ENCODE measurements around the gene SLC6A5.

The SLC6A5 gene

DNA sequence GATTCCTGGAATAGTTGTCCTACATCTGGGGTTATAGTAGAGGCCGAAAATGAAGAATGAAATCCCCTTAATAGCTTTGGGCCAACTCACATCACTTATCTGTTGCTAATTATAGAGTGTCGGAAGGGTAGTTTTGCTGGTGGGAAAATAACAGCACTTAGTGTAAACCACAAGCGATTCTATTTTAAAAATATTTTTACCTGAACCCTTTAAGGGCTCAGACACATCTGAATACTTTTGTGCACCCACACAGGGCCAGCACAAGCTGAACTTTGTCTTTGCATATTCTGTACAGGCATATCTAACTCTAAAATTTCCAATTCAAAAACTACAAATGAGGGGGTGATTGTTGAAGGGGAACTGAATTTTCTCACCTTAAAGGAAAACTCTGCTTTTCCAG, 27.6 kb downstream of the SLC6A5 start:
- no peak for TF ChIP-seq CTCF (IDR thresholded peaks at IDR 0.05; ENCODE audit: insufficient read depth, low read length, missing control alignments)
- POLR2A ChIA-PET: no interaction called here
- DNase-seq (ENCODE audit: low read depth, low spot score): no peak
- no peak overlapping the region for H3K4me3 ChIP-seq (ENCODE audit: low read depth, low read length)
- CTCF ChIA-PET: interaction anchor here (0.6 kb wide), 1 partner anchor 240 kb away, joined by 3 read pairs; no protein-coding TSS in a partner anchor

DNA sequence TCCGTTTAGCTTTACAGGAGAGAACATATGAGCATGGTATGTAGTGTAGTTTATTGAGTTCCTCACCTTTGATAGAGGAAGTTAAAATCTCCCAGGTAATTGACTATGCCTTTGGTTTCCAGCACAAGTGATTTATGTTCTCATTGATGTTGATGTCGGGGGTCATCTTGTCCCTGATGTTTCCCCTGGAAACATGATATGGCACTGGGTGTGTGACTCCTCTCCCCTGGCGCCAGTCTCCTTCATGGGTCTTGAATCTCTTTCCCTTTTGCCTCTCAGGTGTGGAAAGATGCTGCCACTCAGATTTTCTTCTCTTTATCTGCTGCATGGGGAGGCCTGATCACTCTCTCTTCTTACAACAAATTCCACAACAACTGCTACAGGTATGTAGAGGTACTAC, 28.3 kb downstream of the SLC6A5 start:
- ChIA-PET CTCF (no interaction called here), POLR2A (no interaction called here)
- no peak for TF ChIP-seq CTCF (IDR thresholded peaks at IDR 0.05; ENCODE audit: insufficient read depth, low read length, missing control alignments)
- DNase-seq (ENCODE audit: low read depth, low spot score): no peak
- no peak overlapping the region for H3K4me3 ChIP-seq (ENCODE audit: low read depth, low read length)

DNA sequence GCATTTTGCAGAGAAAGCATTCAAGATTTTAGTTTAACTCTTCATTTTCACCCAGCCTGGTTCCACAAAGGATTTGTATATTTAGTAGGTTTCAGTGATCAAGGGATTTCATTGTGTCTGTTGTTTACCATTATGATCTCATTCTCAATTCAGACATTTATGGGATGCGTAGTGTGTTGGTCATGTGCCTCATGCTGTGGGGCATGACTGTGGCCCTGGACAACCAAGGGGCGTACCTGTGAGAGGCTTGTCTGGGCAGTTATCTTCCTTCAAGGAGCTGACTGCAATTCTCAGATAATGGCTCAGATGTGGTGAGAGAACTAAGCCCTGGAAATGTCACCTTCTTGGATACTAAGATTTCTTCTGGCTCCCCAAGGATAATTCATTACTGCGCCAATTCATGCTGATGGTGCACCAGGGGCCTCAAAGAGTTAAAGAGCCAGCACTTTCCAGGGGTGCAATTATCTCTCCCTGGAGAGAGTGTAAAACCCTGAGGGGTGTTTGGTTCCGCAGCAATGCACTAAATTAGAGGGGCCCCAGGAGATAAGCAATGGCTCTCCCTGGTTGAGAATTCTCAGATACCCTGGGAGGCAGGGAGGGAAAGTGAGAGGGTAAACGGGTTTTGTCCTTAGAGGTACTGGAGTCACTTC, 32.2 kb downstream of the SLC6A5 start:
- POLR2A ChIA-PET: no interaction called here
- no peak for TF ChIP-seq CTCF (IDR thresholded peaks at IDR 0.05; ENCODE audit: insufficient read depth, low read length, missing control alignments)
- CTCF ChIA-PET: interaction anchor here (1.4 kb wide), 1 partner anchor 21 kb away, joined by 3 read pairs; no protein-coding TSS in a partner anchor
- no peak overlapping the region for H3K4me3 ChIP-seq (ENCODE audit: low read depth, low read length)
- DNase-seq (ENCODE audit: low read depth, low spot score): no peak

GRCh38 chr11:20632169-20632532, 32.7 kb downstream of the SLC6A5 start:
- no peak for TF ChIP-seq CTCF (IDR thresholded peaks at IDR 0.05; ENCODE audit: insufficient read depth, low read length, missing control alignments)
- no peak overlapping the region for H3K4me3 ChIP-seq (ENCODE audit: low read depth, low read length)
- DNase-seq (ENCODE audit: low read depth, low spot score): no peak
- ChIA-PET CTCF (interaction anchor here (1.4 kb wide), 1 partner anchor 22 kb away, joined by 3 read pairs; no protein-coding TSS in a partner anchor), POLR2A (no interaction called here)

DNA sequence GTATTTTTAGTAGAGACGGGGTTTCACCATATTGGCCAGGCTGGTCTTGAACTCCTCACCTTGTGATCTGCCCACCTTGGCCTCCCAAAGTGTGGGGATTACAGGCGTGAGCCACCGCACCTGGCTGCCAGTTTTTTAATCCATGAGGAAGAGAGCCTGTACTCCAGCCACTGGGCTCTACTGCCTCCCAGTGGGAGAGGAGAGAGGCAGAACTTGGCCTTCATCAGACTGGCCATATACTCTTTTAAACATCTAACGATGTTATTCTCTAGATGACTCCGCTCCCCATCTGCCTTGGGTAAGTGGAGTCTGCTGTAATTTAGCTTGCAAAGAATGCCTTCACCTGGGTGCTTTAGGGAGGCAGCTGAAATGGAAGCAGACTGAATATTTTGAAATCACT, 34.6 kb downstream of the SLC6A5 start:
- ChIA-PET CTCF (no interaction called here), POLR2A (no interaction called here)
- no peak for TF ChIP-seq CTCF (IDR thresholded peaks at IDR 0.05; ENCODE audit: insufficient read depth, low read length, missing control alignments)
- DNase-seq (ENCODE audit: low read depth, low spot score): no peak
- H3K4me3 ChIP-seq (ENCODE audit: low read depth, low read length): no peak overlapping the region

- ChIA-PET CTCF (no interaction called here), POLR2A (no interaction called here)
- no peak for TF ChIP-seq CTCF (IDR thresholded peaks at IDR 0.05; ENCODE audit: insufficient read depth, low read length, missing control alignments)
- H3K4me3 ChIP-seq (ENCODE audit: low read depth, low read length): no peak overlapping the region
- no peak for DNase-seq (ENCODE audit: low read depth, low spot score)
Measured at GRCh38 chr11:20634781-20635180, 35.4 kb downstream of the SLC6A5 start.
